Measurements from ENCODE around the gene CCDC18.

DNA sequence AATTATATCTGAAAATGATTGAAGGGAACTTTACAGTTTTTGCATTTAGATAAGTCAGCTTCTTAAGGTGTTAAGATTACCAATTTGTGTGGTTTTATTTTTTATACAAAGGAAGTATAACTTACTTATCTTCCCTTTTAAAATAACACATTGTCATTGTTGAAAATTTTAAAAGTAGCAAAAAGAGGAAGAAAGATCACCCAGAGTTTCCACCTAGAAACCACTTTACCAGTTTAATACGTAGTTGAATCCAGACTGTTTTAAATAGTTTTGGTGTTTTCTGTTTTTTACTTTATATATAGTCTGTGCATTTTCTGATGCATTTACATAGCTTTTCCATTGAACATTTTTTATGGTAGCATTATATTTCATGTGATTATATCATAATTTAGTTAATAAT lies 6.1 kb downstream of the CCDC18 start:
- TF ChIP-seq, protein P1, sequence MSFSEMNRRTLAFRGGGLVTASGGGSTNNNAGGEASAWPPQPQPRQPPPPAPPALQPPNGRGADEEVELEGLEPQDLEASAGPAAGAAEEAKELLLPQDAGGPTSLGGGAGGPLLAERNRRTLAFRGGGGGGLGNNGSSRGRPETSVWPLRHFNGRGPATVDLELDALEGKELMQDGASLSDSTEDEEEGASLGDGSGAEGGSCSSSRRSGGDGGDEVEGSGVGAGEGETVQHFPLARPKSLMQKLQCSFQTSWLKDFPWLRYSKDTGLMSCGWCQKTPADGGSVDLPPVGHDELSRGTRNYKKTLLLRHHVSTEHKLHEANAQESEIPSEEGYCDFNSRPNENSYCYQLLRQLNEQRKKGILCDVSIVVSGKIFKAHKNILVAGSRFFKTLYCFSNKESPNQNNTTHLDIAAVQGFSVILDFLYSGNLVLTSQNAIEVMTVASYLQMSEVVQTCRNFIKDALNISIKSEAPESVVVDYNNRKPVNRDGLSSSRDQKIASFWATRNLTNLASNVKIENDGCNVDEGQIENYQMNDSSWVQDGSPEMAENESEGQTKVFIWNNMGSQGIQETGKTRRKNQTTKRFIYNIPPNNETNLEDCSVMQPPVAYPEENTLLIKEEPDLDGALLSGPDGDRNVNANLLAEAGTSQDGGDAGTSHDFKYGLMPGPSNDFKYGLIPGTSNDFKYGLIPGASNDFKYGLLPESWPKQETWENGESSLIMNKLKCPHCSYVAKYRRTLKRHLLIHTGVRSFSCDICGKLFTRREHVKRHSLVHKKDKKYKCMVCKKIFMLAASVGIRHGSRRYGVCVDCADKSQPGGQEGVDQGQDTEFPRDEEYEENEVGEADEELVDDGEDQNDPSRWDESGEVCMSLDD (tag by site-specific recombination; IDR thresholded peaks at IDR 0.05), result no peak
- TF ChIP-seq ZNF274 (IDR thresholded peaks at IDR 0.05; ENCODE audit: low read length), result no peak
- TF ChIP-seq ZNF274 (tag by site-specific recombination; IDR thresholded peaks at IDR 0.05; ENCODE audit: borderline replicate concordance), result no peak
- no peak for TF ChIP-seq ZNF626 (tag by site-specific recombination; IDR thresholded peaks at IDR 0.05)
- TF ChIP-seq ZBTB21 (tag by site-specific recombination; IDR thresholded peaks at IDR 0.05), result no peak
- no peak for TF ChIP-seq TCF7L2 (IDR thresholded peaks at IDR 0.05; ENCODE audit: borderline replicate concordance, low read depth, low read length)
- TF ChIP-seq, protein P2, sequence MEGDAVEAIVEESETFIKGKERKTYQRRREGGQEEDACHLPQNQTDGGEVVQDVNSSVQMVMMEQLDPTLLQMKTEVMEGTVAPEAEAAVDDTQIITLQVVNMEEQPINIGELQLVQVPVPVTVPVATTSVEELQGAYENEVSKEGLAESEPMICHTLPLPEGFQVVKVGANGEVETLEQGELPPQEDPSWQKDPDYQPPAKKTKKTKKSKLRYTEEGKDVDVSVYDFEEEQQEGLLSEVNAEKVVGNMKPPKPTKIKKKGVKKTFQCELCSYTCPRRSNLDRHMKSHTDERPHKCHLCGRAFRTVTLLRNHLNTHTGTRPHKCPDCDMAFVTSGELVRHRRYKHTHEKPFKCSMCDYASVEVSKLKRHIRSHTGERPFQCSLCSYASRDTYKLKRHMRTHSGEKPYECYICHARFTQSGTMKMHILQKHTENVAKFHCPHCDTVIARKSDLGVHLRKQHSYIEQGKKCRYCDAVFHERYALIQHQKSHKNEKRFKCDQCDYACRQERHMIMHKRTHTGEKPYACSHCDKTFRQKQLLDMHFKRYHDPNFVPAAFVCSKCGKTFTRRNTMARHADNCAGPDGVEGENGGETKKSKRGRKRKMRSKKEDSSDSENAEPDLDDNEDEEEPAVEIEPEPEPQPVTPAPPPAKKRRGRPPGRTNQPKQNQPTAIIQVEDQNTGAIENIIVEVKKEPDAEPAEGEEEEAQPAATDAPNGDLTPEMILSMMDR (tag by site-specific recombination; IDR thresholded peaks at IDR 0.05), result no peak
- no peak for TF ChIP-seq ZNF426 (tag by site-specific recombination; IDR thresholded peaks at IDR 0.05)
- no peak for TF ChIP-seq OVOL3 (tag by site-specific recombination; IDR thresholded peaks at IDR 0.05)
- no peak for TF ChIP-seq ZNF121 (tag by site-specific recombination; IDR thresholded peaks at IDR 0.05)
- TF ChIP-seq, protein P3, sequence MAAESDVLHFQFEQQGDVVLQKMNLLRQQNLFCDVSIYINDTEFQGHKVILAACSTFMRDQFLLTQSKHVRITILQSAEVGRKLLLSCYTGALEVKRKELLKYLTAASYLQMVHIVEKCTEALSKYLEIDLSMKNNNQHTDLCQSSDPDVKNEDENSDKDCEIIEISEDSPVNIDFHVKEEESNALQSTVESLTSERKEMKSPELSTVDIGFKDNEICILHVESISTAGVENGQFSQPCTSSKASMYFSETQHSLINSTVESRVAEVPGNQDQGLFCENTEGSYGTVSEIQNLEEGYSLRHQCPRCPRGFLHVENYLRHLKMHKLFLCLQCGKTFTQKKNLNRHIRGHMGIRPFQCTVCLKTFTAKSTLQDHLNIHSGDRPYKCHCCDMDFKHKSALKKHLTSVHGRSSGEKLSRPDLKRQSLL (tag by site-specific recombination; IDR thresholded peaks at IDR 0.05), result no peak
- TF ChIP-seq ZNF473 (tag by site-specific recombination; IDR thresholded peaks at IDR 0.05), result no peak
- no peak for TF ChIP-seq ZNF324 (tag by site-specific recombination; IDR thresholded peaks at IDR 0.05)
